ENCODE data around the gene RIN3.

- no peak for TF ChIP-seq CTCF (IDR thresholded peaks at IDR 0.05)
- no peak for TF ChIP-seq POLR2A (IDR thresholded peaks at IDR 0.05)
These were observed 18.6 kb upstream of the RIN3 start for GRCh38 chr14:92495027-92495426.
